Breast epithelium (tissue), 3 donors: ENCODE measurements around the gene CCDC39.

Experiments used
- CTCF ChIP-seq, 3 donors: fragments of 450-650 bp; IDR thresholded peaks; one replicate each; pipeline ENCODE4 v1.5.1; 2016 to 2017; ENCODE audit warnings: antibody characterized with exemption in 3 of 3, mild to moderate bottlenecking in 3 of 3, moderate library complexity in 3 of 3
- POLR2A ChIP-seq: fragments of 450-650 bp; IDR thresholded peaks from one replicate; pipeline ENCODE4 v1.6.1; 2016; ENCODE audit warnings: antibody characterized with exemption, mild to moderate bottlenecking, moderate library complexity

DNA sequence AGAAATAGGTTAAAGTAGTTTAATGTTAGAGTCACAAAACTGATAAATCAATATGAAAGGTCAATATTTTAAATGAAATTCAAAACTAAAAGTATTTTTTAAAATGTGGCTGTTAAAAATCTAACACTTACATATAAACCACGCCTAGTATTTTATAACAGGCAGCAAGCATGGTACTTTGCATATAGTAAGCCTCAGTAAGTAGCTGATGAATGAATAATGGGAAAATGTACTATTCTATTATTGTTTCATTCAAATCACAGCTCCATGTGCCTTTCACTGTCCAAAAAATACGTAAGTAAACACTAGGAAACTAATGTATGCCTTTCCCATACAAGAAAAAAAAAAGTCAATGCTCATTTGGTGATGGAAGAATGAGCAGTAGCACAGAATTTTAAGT, 17.8 kb downstream of the CCDC39 start:
- TF ChIP-seq CTCF (IDR thresholded peaks at IDR 0.05) (no peak), POLR2A (no peak)
